Bronchial epithelial cell (primary cell): ENCODE data around the gene SYNPO. TPM values are rescaled to one million over a fixed set of nuclear protein-coding genes. Genes with fewer than 3 reads are reported as not detected.

Experiments used
- DNase-seq: peaks from one replicate; pipeline ENCODE4 v3.0.0-alpha.2; 2010; ENCODE audit warnings: low read depth
- FAIRE-seq: peaks from 2 replicates; lab custom pipeline; 2011; peaks lifted over from hg19 to GRCh38; lab: Jason Lieb, UNC
- H3K27me3 ChIP-seq: 2 replicates; pipeline ENCODE4 v1.5.1; 2011; ENCODE audit warnings: low read length; ENCODE audit not compliant: control insufficient read depth, insufficient read depth
- H3K36me3 ChIP-seq: 2 replicates; pipeline ENCODE4 v1.5.1; 2011; ENCODE audit warnings: low read length; ENCODE audit not compliant: control insufficient read depth, insufficient read depth
- H3K4me3 ChIP-seq: 2 replicates; pipeline ENCODE4 v1.5.1; 2011; ENCODE audit warnings: mild to moderate bottlenecking, low read depth, low read length, control low read depth
- total RNA-seq: library from RNA; depleted of rRNA; stranded (reverse); fragments of >200 nt; gene quantifications from 2 replicates; pipeline ENCODE4 v1.2.1, GENCODE V29; 2014
- TF ChIP-seq, protein P1 (sequence below): IDR thresholded peaks from 2 replicates; pipeline ENCODE4 v1.5.1; 2011; ENCODE audit warnings: mild to moderate bottlenecking, moderate library complexity, low read length, control low read depth, inconsistent platforms; ENCODE audit not compliant: insufficient read depth, severe bottlenecking

SYNPO gene
- total RNA-seq, 1 donor from 2014 or later, result 1.3 TPM

DNA sequence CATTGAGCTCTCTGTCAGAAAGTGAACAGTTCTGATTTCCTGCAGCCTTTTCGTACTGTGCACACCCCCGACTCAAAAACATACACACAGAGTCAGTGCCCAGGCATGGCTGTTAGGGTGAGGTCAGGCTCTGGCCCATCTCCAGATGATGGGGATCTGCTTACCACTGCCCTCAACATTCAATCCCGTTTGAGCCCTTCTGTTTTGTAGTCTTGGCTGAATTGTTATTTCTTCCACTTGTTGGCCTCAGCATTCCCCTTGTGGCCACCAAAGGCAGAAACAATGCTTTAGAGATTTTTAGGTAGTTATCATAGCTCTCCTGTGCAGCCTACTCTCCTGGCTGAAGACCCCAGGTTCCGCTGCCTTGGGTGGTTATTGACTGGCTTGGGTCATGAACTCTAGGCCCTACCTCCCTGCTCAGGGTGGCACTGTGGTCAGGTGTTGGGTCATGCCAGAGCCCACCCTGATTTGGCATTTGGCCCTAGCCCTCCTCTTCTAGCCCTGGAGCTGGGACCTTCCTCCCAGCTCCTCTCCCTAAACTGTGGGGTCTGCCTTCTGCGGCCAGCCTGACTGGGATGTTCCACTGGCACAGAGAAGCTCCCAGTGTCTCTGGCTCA, 12.8 kb downstream of the SYNPO start:
- H3K4me3 ChIP-seq, result no peak overlapping the region
- FAIRE-seq (no peak), DNase-seq (no peak)
- no peaks in the 10 kb centered on the region for H3K27me3 ChIP-seq
- peaks cover 24% of the 10 kb centered on the region for H3K36me3 ChIP-seq
- TF ChIP-seq, protein P1, sequence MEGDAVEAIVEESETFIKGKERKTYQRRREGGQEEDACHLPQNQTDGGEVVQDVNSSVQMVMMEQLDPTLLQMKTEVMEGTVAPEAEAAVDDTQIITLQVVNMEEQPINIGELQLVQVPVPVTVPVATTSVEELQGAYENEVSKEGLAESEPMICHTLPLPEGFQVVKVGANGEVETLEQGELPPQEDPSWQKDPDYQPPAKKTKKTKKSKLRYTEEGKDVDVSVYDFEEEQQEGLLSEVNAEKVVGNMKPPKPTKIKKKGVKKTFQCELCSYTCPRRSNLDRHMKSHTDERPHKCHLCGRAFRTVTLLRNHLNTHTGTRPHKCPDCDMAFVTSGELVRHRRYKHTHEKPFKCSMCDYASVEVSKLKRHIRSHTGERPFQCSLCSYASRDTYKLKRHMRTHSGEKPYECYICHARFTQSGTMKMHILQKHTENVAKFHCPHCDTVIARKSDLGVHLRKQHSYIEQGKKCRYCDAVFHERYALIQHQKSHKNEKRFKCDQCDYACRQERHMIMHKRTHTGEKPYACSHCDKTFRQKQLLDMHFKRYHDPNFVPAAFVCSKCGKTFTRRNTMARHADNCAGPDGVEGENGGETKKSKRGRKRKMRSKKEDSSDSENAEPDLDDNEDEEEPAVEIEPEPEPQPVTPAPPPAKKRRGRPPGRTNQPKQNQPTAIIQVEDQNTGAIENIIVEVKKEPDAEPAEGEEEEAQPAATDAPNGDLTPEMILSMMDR, result no peak

DNA sequence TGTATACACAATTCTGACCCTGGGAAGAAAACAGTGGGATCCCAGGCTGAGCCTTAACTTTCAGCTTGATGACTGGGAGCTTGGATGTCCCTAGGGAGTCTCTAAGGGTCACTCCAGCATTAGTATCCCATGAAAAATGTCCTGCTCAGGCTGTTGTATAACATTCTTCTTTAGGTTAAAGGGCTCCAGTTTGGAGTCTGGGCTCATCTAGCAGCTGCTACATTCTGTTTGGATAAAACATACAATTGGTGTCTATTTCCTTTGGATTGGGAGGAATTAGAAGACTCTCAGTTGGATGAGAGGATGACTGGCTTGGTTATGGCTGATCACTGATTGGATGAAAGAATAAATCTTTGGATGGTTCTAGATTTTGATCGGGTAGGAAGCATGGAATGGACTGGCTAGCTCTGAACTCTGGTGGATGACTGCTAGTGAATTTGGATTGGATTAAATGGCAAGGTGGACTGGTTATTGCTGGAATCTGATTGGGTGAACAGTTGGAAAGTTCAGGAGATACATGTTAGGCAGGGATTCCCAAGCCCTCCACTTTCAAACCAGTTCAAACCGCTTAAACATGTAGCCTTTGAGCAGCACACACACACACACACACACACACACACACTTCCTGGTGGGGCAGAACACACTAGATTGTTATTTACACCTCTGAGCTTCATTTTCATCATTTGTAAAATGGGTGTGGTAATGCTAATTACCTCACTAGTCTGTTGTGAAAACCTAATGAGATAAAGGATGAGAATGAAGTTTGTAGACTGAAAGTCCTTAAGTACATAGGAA, 13.5 kb downstream of the SYNPO start:
- H3K36me3 ChIP-seq, result peaks cover 20% of the 10 kb centered on the region
- no peaks in the 10 kb centered on the region for H3K27me3 ChIP-seq
- FAIRE-seq (no peak), DNase-seq (no peak)
- no peak overlapping the region for H3K4me3 ChIP-seq
- TF ChIP-seq, protein P1, result no peak

DNA sequence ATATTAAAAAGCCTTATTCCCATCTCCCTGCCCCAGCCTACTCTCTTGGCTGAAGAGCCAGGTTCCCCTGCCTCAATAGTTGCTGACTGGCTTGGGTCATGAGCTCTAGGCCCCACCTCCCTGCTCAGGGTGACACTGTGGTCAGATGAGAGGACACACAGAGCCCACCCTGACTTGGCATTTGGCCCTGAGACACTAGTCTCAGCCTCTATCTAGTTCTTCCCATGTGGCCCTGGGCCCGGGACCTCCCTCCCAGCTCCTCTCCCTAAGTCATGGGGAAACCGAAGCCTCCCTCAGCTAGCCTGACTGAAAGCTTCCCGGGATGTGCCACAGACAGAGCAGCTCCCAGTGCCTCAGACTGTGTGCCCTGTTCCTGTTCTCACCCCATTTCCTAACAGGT, 14.8 kb downstream of the SYNPO start:
- TF ChIP-seq, protein P1, result no peak
- no peak for DNase-seq
- peaks cover 9% of the 10 kb centered on the region for H3K36me3 ChIP-seq

DNA sequence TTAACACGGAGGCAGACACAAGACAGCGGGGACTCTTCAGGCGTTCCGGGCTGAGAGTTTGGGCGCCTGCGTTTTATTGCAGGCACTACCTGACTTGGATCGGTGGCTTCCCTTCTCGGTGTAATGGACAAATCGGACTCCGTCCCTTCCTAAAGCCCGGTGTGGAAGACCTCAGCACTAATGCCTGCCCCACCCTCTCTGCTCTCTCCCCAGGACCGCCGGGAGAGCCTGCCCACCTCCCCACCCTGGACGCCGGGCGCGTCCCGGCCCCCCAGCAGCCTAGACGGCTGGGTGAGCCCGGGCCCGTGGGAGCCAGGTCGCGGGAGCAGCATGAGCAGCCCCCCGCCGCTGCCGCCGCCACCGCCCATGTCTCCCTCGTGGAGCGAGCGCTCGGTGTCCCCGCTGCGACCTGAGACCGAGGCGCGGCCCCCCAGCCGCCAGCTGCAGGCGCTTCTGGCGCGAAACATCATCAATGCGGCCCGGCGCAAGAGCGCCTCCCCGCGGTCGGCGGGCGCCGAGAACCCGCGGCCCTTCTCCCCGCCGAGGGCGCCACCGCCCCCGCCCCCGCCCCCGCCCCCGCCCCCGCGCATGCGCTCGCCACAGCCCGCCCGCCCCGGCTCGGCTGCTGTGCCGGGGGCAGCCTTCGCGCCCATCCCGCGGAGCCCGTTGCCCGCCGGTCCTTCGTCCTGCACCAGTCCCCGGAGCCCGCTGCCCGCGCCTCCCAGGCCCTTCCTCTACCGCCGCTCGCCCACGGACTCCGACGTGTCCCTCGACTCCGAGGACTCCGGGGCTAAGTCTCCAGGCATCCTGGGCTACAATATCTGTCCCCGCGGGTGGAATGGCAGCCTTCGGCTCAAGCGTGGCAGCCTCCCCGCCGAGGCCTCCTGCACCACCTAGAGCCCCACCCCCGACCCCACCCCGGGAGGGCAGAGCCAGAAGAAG, 16.0 kb downstream of the SYNPO start:
- Histone ChIP-seq H3K36me3 (peaks cover 5% of the 10 kb centered on the region), H3K4me3 (peak overlapping the region; percentile 42), H3K27me3 (no peaks in the 10 kb centered on the region)
- DNase-seq, result no peak
- TF ChIP-seq, protein P1, result peak; percentile 77
- no peak for FAIRE-seq

More for the DNA sequence above, 14.8 kb downstream of the SYNPO start:
- no peak for FAIRE-seq
- H3K27me3 ChIP-seq, result no peaks in the 10 kb centered on the region
- H3K4me3 ChIP-seq, result no peak overlapping the region

DNA sequence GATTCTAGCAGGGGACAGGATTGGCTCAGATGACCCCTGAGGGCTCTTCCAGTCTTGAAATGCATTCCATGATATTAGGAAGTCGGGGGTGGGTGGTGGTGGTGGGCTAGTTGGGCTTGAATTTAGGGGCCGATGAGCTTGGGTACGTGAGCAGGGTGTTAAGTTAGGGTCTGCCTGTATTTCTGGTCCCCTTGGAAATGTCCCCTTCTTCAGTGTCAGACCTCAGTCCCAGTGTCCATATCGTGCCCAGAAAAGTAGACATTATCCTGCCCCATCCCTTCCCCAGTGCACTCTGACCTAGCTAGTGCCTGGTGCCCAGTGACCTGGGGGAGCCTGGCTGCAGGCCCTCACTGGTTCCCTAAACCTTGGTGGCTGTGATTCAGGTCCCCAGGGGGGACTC, 17.7 kb downstream of the SYNPO start:
- H3K36me3 ChIP-seq, result no peaks in the 10 kb centered on the region
- no peaks in the 10 kb centered on the region for H3K27me3 ChIP-seq
- no peak overlapping the region for H3K4me3 ChIP-seq
- FAIRE-seq (no peak), DNase-seq (no peak)
- TF ChIP-seq, protein P1, result no peak
